NCI-H1436 treated with DMSO at 0.1 percent for 48 hours (cell line): Measurements from ENCODE around the gene STPG3.

ENCODE experiments used
- DNase-seq: peaks from one replicate; lab custom pipeline; 2025; lab: John Stamatoyannopoulos, UW

Gene STPG3

GRCh38 chr9:137251194-137251461, at the start of gene STPG3:
STPG3 (plus strand) TSS chr9:137251286; CDS start chr9:137251287, 1 bp downstream.
- DNase-seq: no peak

- DNase-seq: no peak
Measured at GRCh38 chr9:137202966-137203365, 48.1 kb upstream of the STPG3 start.

- no peak for DNase-seq
Measured at GRCh38 chr9:137204731-137205125, 46.4 kb upstream of the STPG3 start.

- peak; percentile 20 for DNase-seq
Measured at GRCh38 chr9:137205126-137206069, 45.7 kb upstream of the STPG3 start, which contains the start of the genes NDOR1 and TMEM203. NDOR1 (plus strand) TSS chr9:137205700; CDS start chr9:137205778, 78 bp downstream. TMEM203 (minus strand) TSS chr9:137205648; CDS start chr9:137205414, 234 bp downstream.

- no peak for DNase-seq
Measured at GRCh38 chr9:137206602-137207001, 44.5 kb upstream of the STPG3 start.

- no peak for DNase-seq
Measured at GRCh38 chr9:137211532-137211931, 39.6 kb upstream of the STPG3 start.

GRCh38 chr9:137212520-137212919, 38.6 kb upstream of the STPG3 start:
- no peak for DNase-seq

- DNase-seq: no peak
Measured at GRCh38 chr9:137213160-137214060, 37.7 kb upstream of the STPG3 start.

GRCh38 chr9:137214620-137215019, 36.5 kb upstream of the STPG3 start:
- DNase-seq: no peak

GRCh38 chr9:137215196-137215986, 35.7 kb upstream of the STPG3 start:
- DNase-seq: no peak

- no peak for DNase-seq
Measured at GRCh38 chr9:137216188-137216965, 34.7 kb upstream of the STPG3 start.

GRCh38 chr9:137217276-137218211, 33.5 kb upstream of the STPG3 start:
- no peak for DNase-seq

- no peak for DNase-seq
Measured at GRCh38 chr9:137218212-137218753, 32.8 kb upstream of the STPG3 start.

- DNase-seq: no peak
Measured at GRCh38 chr9:137218754-137219271, 32.3 kb upstream of the STPG3 start.

- no peak for DNase-seq
Measured at GRCh38 chr9:137219757-137220316, 31.2 kb upstream of the STPG3 start.

- DNase-seq: no peak
Measured at GRCh38 chr9:137220317-137221094, 30.6 kb upstream of the STPG3 start.

- DNase-seq: no peak
Measured at GRCh38 chr9:137221095-137221505, 30.0 kb upstream of the STPG3 start.

GRCh38 chr9:137221506-137222111, 29.5 kb upstream of the STPG3 start:
- DNase-seq: no peak
